ENCODE results near the gene ZNF85. TPM values are rescaled to one million over a fixed set of nuclear protein-coding genes. Genes with fewer than 3 reads are reported as not detected.

Gene ZNF85
- total and polyA plus RNA-seq, 2 of the 13 experiments (the other 11 are each of a cell fraction or from before 2014, with no cell fraction given) = 1.1 to 3.7 TPM

- TF ChIP-seq ZNF563 (CRISPR knock-in tag; IDR thresholded peaks at IDR 0.05) = no peak
- no peak for TF ChIP-seq IRF1 (CRISPR knock-in tag; IDR thresholded peaks at IDR 0.05; ENCODE audit: low read depth)
- TF ChIP-seq PAWR (CRISPR knock-in tag; IDR thresholded peaks at IDR 0.05; ENCODE audit: borderline replicate concordance) = no peak
- no peak for TF ChIP-seq ZNF234 (CRISPR knock-in tag; conservative IDR thresholded peaks at IDR 0.05)
- TF ChIP-seq MAFK (conservative IDR thresholded peaks at IDR 0.05 in 1 of 2, IDR thresholded peaks at IDR 0.05 in 1 of 2; ENCODE audit: low read length in 2 of 2) = 0 out of 4 replicates have a peak, but pooled peaks of 1 of the 2 experiments have one; percentile 12
- no peak for TF ChIP-seq ZUFSP (CRISPR knock-in tag; IDR thresholded peaks at IDR 0.05; ENCODE audit: borderline replicate concordance)
- peak; percentile 37; the same call in 1 of the 2 replicates for TF ChIP-seq SP2 (CRISPR knock-in tag; IDR thresholded peaks at IDR 0.05)
- TF ChIP-seq ZNF44 (CRISPR knock-in tag; IDR thresholded peaks at IDR 0.05) = no peak
- TF ChIP-seq HHEX (CRISPR knock-in tag; IDR thresholded peaks at IDR 0.05) = no peak
- peak; percentile 64 for TF ChIP-seq GABPB1 (CRISPR knock-in tag; IDR thresholded peaks at IDR 0.05)
- no peak for TF ChIP-seq PRDM4 (CRISPR knock-in tag; IDR thresholded peaks at IDR 0.05; ENCODE audit: borderline replicate concordance)
- TF ChIP-seq PPARG (CRISPR knock-in tag; conservative IDR thresholded peaks at IDR 0.05) = no peak
- no peak for TF ChIP-seq ZNF232 (CRISPR knock-in tag; IDR thresholded peaks at IDR 0.05; ENCODE audit: borderline replicate concordance)
- peak; percentile 63 for TF ChIP-seq NFYC (CRISPR knock-in tag; IDR thresholded peaks at IDR 0.05)
- no peak for TF ChIP-seq SNAPC5 (CRISPR knock-in tag; IDR thresholded peaks at IDR 0.05; ENCODE audit: borderline replicate concordance)
- TF ChIP-seq GABPA (IDR thresholded peaks at IDR 0.05; ENCODE audit: low read depth, low read length) = no peak
- peak; percentile 30; the same call in 1 of the 2 replicates for TF ChIP-seq GABPA (CRISPR knock-in tag; IDR thresholded peaks at IDR 0.05; ENCODE audit: low read depth)
- TF ChIP-seq TERF1 (CRISPR knock-in tag; IDR thresholded peaks at IDR 0.05) = no peak
- TF ChIP-seq BCL3 (CRISPR knock-in tag; IDR thresholded peaks at IDR 0.05) = no peak
- TF ChIP-seq GPN1 (CRISPR knock-in tag; IDR thresholded peaks at IDR 0.05; ENCODE audit: borderline replicate concordance) = no peak
- no peak for TF ChIP-seq BHLHE40 (IDR thresholded peaks at IDR 0.05; ENCODE audit: low read length)
- TF ChIP-seq ZNF891 (CRISPR knock-in tag; IDR thresholded peaks at IDR 0.05) = no peak
These were observed 76.8 kb downstream of the ZNF85 start (continued) for GRCh38 chr19:20999731-21000352.
